Endothelial cell of umbilical vein (primary cell): ENCODE data around the gene TYW1.

Experiments used
- CTCF ChIP-seq, 2 donors: IDR thresholded peaks; 1 replicate in 1 of 2; 2 replicates in 1 of 2; pipeline ENCODE4 v1.5.1; 2011; ENCODE audit warnings: low read length in 2 of 2, mild to moderate bottlenecking in 2 of 2, moderate library complexity in 2 of 2, control low read depth in 1 of 2, inconsistent platforms in 1 of 2, low read depth in 1 of 2; ENCODE audit not compliant: insufficient read depth in 1 of 2; ENCODE audit errors: extremely low read depth in 1 of 2
- EZH2 ChIP-seq: IDR thresholded peaks from 2 replicates; pipeline ENCODE4 v1.6.1; 2012; ENCODE audit warnings: borderline replicate concordance, low read depth, mild to moderate bottlenecking, moderate library complexity, low read length, inconsistent platforms; ENCODE audit not compliant: severe bottlenecking
- POLR2A ChIP-seq: IDR thresholded peaks from 2 replicates; pipeline ENCODE4 v1.6.1; 2012; ENCODE audit warnings: low read depth, mild to moderate bottlenecking, control low read depth, low read length

GRCh38 chr7:66953044-66953427 lies 43.6 kb upstream of the TYW1 start:
- TF ChIP-seq EZH2 (no peak), POLR2A (no peak), CTCF (IDR thresholded peaks at IDR 0.05; ENCODE audit: extremely low read depth in 1 of 2, insufficient read depth in 1 of 2, low read depth in 1 of 2, low read length in 2 of 2) (no peak)
